Measurements from ENCODE around the gene STXBP5L.
"Not testable (repeated sequence)": the region's sequence is repeated elsewhere in the genome, so short reads cannot be mapped to it uniquely, and the experiment has no call there.

STXBP5L gene

DNA sequence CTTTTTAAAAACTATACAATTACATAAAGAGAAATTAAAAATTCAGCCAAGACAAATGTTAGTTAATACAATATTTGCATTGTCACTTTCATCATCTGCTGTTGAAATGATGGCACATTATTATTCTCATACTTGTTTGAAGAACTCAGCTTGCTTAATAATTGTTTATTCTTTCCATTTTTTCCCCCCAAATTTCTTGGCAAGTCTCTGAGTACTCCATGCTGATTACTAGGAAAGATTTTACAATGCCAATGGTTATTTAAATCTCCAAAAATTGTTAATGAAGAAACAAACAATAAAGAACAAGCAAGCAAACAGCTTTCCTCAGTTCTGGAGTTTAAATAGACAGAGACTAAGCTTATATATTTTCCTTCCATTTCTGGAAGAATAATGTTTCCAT lies 15.1 kb upstream of the STXBP5L start:
- TF ChIP-seq, protein P1, sequence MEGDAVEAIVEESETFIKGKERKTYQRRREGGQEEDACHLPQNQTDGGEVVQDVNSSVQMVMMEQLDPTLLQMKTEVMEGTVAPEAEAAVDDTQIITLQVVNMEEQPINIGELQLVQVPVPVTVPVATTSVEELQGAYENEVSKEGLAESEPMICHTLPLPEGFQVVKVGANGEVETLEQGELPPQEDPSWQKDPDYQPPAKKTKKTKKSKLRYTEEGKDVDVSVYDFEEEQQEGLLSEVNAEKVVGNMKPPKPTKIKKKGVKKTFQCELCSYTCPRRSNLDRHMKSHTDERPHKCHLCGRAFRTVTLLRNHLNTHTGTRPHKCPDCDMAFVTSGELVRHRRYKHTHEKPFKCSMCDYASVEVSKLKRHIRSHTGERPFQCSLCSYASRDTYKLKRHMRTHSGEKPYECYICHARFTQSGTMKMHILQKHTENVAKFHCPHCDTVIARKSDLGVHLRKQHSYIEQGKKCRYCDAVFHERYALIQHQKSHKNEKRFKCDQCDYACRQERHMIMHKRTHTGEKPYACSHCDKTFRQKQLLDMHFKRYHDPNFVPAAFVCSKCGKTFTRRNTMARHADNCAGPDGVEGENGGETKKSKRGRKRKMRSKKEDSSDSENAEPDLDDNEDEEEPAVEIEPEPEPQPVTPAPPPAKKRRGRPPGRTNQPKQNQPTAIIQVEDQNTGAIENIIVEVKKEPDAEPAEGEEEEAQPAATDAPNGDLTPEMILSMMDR (conservative IDR thresholded peaks at IDR 0.05; ENCODE audit: control insufficient read depth, insufficient read depth, low read depth, low read length): no peak
- no peak overlapping the region for H3K4me3 ChIP-seq (ENCODE audit: control insufficient read depth, low read depth, low read length)
- DNase-seq (ENCODE audit: low read depth): no peak

DNA sequence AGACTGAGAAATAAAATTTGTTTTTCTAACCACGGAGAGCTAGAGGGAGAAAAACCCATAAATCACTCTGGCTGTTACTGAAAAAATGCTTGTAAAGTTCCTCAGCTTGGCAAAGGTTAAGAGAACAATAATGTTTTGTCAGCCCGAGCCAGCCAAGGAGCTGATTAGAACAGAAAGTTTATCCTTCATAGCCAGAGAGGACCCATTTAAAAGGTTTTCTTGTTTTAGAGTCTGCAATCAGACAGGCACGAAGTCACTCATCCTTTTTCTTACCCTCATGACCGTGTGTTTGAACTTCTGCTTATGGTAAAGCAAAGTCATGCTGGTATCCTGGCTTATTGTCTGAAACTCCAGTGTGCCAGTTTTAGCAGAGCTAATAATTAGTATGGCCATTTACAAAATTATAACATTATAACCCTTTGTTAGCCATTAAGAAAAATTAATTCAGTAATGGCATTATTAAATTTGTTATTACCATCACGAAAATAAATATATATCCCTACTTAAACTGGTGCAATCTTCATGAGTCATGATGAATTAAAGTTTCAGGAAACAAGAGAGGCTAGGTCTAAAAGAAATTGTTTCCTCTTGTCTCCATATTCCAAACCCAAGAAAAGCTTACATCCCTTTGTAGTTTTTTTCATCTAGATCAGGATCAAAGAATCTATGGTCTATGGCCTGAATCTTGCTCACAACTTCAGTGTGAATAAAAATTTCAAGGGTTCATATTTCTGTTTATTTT lies 13.5 kb upstream of the STXBP5L start:
- DNase-seq (ENCODE audit: low read depth): no peak
- H3K4me3 ChIP-seq (ENCODE audit: control insufficient read depth, low read depth, low read length): no peak overlapping the region
- TF ChIP-seq, protein P1 (conservative IDR thresholded peaks at IDR 0.05; ENCODE audit: control insufficient read depth, insufficient read depth, low read depth, low read length): no peak

DNA sequence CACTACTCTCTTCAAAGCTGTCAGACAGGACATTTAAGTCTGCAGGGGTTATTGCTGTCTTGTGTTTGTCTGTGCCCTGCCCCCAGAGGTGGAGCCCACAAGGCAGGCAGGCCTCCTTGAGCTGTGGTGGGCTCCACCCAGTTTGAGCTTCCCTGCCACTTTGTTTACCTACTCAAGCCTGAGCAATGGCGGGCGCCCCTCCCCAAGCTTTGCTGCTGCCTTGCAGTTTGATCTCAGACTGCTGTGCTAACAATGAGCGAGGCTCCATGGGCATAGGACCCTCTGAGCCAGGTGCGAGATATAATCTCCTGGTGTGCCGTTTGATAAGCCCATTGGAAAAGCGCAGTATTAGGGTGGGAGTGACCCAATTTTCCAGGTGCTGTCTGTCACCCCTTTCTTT lies 6.3 kb upstream of the STXBP5L start:
- not testable (repeated sequence) for H3K4me3 ChIP-seq (ENCODE audit: control insufficient read depth, low read depth, low read length); DNase-seq (ENCODE audit: low read depth)

DNA sequence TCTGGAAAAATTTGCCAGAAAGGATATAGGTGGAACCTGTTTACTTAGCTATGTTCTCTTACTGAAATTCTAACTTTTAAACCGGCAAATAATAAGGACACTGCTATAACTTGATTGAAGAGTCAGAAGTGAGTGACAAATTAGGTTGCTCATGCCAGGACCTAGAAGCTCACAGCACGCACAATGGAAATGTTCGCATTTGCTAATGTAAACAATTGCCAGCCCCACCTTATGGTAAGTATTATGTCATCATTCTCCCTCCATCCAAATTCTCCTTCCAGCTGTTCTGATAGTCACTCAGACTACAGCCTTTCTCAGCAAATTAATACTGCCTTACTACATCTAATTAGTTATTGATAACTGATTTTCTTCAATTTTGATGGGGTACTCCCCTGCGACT lies 4.8 kb upstream of the STXBP5L start:
- H3K4me3 ChIP-seq (ENCODE audit: control insufficient read depth, low read depth, low read length): no peak overlapping the region
- TF ChIP-seq, protein P1 (conservative IDR thresholded peaks at IDR 0.05; ENCODE audit: control insufficient read depth, insufficient read depth, low read depth, low read length): no peak
- DNase-seq (ENCODE audit: low read depth): no peak

DNA sequence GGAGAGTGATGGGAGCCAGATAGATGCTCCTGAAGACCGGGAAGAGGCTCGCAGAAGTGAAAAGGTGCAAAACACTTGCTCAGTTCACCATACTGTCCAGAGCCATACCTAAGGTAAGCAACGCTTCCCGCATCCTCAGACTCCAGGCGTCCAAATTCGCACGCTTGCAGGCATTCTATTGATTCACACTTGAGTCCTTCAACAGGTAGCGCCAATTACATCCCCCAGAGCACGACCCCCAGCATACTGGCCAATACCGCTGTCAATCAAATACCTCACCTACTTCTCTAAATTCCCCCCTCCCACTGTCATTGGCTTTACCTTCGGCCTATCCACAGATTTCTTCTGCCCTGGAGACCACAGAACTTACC lies 361 bp upstream of the STXBP5L start:
- no peak overlapping the region for H3K4me3 ChIP-seq (ENCODE audit: control insufficient read depth, low read depth, low read length)
- TF ChIP-seq, protein P1 (conservative IDR thresholded peaks at IDR 0.05; ENCODE audit: control insufficient read depth, insufficient read depth, low read depth, low read length): no peak
- no peak for DNase-seq (ENCODE audit: low read depth)

DNA sequence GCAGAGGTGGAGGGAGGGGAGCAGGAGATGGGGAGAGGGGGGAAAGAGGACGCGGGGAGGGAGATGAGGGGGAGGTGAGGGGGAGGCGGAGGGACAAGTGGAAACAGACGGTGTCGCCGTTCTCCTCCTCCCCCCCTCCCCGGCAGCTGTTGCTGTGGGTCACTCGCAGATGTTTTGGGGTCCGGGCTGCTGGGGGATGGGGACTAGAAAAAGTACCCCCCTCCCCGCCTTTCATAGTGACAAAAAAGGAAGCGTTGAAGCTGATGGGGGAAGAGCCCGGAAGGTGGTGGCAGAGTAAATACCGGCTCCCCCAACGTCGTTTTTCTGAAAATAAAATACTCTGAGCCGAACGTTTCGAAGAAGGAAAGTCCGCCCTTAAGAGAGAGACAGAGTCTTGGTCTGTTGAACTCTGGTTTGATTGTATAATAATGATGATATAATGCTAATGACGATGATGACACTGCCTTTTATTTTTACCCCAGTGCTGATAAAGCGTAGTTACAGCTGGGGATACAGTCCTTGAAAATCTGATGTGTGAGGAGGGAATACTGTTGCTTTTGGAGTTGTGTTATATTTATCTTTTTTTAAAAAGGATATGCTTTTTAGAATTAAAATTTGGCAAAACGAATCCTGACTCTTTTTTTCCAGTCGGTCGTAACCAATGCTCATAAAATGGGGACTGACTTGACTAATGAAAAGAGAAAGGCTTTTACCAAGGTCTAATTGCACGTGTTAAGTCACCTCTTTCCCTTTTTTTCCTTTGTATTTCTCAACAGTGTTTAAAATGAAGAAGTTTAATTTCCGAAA lies 993 bp downstream of the STXBP5L start:
- H3K4me3 ChIP-seq (ENCODE audit: control insufficient read depth, low read depth, low read length): no peak overlapping the region
- no peak for DNase-seq (ENCODE audit: low read depth)
- TF ChIP-seq, protein P1 (conservative IDR thresholded peaks at IDR 0.05; ENCODE audit: control insufficient read depth, insufficient read depth, low read depth, low read length): no peak

DNA sequence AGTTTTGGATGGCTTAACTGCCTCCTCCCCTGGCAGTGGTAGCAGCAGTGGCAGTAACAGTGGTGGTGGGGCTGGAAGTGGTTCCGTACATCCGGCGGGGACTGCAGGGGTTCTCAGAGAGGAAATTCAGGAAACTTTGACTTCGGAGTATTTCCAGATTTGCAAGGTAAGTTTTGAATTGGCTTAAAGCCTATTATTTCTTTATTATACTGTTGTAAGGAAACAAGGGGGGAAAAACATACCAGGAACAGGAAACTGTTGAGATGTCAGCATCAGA lies 1.5 kb downstream of the STXBP5L start:
- no peak overlapping the region for H3K4me3 ChIP-seq (ENCODE audit: control insufficient read depth, low read depth, low read length)
- DNase-seq (ENCODE audit: low read depth): no peak
- TF ChIP-seq, protein P1 (conservative IDR thresholded peaks at IDR 0.05; ENCODE audit: control insufficient read depth, insufficient read depth, low read depth, low read length): no peak

Measured in fibroblast of mammary gland (primary cell).